ENCODE measurements around the gene TTC38.

TTC38 gene

DNA sequence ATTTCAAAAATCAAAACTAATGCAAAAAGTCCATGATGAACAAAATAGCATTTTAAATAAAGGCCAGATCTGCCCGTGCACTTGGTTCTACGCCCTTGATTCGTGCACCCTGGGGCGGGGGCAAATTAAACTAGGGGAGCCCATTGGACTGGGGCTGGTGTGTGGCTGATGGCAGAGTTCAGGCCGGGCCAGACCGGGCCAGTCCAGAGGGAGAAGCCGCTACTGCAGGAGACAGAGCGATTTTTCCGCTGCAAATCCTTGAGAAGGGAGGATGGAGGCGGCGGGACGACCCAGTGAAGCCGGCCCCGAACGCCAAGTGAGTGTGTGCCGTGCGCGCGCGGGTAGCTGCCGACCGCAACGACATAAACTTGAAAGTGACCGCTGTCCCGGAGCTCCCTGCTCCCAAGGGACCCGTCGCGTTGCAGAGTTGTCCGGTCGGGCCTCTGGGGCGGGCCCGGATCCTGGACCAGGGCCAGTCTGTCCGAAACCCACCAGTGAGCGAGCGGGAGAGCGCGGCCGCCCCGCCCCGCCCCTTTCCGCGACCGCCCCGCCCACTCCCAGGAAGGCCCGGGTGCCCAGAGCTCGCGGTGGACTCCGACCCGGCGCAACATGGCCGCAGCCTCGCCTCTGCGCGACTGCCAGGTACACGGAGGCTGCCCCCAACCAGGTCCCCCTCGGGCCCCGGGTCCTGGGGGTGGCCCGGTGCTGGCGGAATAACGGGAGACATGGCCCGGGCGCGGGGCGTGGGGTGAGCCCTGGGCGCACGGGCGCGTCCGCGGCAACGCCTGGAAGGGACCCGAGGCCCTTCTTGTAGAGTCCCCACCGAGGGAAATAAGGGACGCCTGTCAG lies at the start of gene TTC38:
TSS of gene TTC38 (plus strand) at position 578 of the 849 bp plus-strand sequence. CDS start at position 610, 32 bp downstream.
- peak; percentile 61 for DNase-seq

DNA sequence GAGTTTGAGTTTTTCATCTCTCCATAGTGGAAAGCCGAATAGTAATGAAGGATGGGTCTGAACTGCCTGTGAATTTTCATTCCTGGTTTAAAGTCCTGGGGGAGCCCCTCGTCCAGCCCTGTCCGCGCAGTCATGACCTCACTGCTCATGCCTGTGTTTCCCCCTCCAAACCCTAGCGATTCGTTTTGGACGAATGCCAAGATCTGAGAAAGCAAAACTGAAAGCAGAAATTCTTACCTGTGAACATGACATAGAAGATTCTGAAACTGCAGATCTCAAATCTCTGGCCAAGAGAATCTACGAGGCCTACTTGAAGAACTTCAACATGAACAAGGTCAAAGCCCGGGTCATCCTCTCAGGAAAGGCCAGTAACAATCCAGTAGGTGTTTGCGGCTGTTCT lies 48.2 kb upstream of the TTC38 start:
- DNase-seq: peak; percentile 33

- no peak for DNase-seq
Observed at GRCh38 chr22:46220921-46221320, 46.9 kb upstream of the TTC38 start.

DNA sequence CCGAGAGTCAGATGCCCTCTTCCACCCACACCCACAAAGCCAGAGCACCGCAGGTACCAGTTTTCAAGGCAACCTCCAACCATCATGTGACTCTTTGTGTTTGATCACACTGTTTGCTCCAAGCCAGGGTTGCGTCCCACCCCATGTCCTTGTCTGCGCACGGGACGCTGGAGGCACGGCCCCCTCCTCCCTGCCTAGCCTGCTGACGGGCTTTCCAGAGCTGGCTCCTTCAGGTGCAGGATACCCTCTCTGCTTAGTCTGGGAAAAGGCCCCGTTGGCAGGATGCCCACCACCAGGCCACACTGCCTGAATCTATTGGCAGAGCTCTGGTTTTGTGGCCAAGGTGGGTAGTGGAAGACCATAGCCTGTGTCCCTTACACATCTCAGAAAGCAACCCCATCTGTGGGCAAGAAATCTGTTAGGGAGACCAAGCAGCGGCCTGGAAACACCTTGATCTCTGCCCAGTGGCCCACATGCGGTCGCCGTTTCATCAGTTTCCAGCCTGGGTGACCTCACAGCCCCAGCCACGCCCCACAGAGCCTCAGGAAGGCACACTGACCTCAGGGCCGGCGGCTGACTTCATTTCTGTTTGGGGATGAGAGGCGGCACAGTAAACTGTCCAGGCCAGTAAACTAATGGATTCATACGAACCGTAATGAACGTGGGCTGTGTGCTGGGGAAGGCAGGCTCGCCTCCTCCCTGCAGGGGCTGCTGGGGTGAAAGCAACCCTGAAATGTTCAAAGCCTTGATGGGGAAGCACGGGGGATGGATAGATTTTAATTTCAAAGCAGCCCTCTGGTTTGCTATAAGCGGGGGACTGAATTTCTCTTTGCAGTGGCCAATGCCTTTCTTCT lies 43.5 kb upstream of the TTC38 start:
- DNase-seq: no peak

GRCh38 chr22:46224898-46225290 lies 42.9 kb upstream of the TTC38 start:
- DNase-seq: no peak

GRCh38 chr22:46225631-46226030 lies 42.2 kb upstream of the TTC38 start:
- no peak for DNase-seq

DNA sequence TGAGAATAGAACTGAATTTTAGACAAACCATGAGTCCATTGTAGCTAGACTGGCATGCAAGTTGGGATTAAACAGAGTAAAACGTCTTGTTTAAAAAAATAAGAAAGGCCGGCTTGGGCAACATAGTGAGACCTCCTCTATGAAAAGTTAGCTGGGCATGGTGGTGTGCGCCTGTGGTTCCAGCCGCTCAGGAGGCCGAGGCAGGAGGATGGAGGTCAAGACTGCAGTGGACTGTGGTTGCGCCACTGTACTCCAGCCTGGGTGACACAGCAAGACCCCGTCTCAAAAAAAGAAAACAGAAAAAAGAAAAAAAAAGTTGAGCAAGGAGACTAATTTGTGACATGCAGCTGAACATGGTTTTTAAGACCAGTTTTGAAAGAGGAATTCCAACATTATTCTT lies 41.2 kb upstream of the TTC38 start:
- no peak for DNase-seq

- DNase-seq: no peak
Observed at GRCh38 chr22:46229701-46230100, 38.1 kb upstream of the TTC38 start.

DNA sequence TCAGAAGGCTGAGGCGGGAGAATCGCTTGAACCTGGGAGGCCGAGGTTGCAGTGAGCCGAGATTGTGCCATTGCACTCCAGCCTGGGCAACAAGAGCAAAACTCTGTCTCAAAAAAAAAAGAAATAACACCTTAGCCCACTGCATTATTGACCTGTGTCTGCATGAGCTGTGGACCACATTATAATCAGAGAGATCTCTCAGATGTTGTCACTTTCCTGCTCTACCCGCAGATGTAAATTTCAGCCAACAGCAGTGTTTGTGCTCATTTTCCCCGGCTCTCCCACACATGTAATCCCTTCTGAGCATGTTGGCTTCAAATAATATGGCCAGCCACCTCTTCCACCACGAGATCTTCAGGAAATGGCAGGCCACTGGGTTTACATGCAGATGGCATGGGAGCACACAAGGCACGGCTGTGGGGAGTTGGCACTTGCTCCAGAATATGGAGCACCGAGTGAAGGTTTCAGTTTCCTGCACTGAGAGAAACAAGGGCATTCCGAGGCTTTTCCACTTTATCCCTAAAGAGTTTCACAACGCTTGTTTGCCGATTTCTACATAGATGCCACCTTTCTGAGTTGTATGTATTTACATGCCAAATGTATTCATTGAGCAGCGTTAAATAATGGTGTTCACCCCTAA lies 37.4 kb upstream of the TTC38 start:
- DNase-seq: no peak

DNA sequence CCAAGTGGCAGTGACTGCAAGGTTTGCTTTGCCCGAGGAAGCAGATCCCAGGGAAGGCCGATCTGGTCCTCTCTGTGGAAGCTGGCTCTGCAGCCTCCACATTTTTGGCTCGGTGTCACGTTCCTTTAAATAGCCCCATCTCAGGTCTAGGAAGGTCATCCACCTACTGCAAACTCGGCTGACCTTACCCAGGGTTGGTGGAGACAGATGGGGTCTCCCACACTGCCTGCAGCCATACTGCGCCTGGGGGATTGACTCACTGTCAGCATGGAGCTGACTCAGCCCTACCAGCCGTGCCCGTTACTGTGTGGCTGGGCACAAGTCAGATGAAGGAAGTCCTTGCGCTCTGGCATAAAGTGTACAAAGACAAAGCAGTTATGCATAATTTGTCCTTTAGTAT lies 34.6 kb upstream of the TTC38 start:
- DNase-seq: no peak

DNA sequence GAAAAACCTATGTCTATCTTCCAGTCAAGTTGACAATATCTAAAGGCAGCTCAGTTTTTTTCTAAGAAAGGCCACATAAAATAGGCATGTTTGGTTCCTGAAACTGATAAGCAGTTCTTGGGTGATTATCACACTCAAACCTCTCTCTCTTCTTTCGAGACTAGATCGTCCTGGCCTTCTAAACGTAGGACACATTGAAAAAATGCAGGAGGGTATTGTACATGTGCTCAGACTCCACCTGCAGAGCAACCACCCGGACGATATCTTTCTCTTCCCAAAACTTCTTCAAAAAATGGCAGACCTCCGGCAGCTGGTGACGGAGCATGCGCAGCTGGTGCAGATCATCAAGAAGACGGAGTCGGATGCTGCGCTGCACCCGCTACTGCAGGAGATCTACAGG lies 32.8 kb upstream of the TTC38 start:
- DNase-seq: no peak

GRCh38 chr22:46237453-46238124 lies 30.2 kb upstream of the TTC38 start:
- DNase-seq: no peak

GRCh38 chr22:46238541-46238940 lies 29.3 kb upstream of the TTC38 start:
- no peak for DNase-seq

DNA sequence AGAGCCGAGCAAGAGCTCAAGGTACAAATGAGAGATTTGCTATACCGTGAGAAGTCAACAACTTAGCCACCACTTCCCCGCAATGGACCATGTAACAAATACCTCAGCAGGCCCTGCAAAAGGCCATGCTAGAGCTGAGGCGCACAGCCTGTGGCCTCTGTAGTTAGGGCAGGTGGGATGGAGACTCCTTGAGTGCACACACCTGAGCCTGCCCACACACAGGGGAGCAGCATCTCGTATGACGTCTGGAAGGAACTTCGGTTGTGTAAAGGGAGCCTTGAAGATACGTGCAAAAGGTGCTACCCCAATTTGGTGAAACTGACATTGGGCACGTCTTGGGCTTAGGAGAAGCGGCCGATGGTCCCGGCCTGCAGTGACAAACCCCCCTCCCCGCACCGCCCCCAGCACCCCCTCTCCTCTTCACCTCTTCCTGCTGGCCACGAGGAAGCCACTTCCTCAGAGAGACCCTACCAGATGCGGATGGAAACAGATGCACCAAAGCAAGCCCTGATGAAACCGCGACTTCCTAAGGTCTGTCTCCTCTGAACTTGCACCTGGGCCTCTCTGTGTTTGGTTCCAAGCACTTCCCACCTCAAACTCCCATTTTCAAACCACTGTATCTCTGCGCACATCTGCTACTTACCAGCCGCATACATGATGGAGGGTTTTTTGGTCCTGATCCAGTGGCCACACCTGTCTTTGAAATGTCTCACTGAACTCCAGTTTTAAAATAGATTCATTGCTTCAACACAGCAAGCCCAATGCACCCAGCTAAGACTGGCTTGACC lies 28.4 kb upstream of the TTC38 start:
- peak; percentile 7 for DNase-seq

GRCh38 chr22:46240073-46240472 lies 27.7 kb upstream of the TTC38 start:
- no peak for DNase-seq

DNA sequence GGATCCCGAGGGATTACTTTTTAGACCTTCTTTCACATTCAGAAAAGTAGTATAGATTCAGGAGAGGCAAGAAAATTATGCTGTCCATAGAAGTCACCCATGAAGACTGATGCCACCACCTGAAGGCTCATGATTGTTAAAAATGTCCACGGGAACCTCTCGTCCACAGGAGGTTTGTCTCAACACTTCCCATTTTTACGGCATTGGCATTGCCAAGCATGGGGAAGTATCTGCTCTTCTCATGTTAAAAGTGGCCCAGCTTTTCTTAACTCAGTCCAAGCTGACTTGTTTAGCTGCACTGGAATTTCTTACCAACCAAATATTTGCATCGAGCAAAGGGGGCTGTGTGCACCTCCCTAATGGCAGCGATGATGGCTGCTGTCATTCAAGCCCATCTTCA lies 27.3 kb upstream of the TTC38 start:
- no peak for DNase-seq

GRCh38 chr22:46240907-46241306 lies 26.9 kb upstream of the TTC38 start:
- DNase-seq: no peak

GRCh38 chr22:46241396-46242007 lies 26.3 kb upstream of the TTC38 start:
- DNase-seq: no peak

- no peak for DNase-seq
Observed at GRCh38 chr22:46242076-46242475, 25.7 kb upstream of the TTC38 start.

GRCh38 chr22:46244771-46245170 lies 23.0 kb upstream of the TTC38 start:
- no peak for DNase-seq

- DNase-seq: no peak
Observed at GRCh38 chr22:46245511-46245910, 22.3 kb upstream of the TTC38 start.

DNA sequence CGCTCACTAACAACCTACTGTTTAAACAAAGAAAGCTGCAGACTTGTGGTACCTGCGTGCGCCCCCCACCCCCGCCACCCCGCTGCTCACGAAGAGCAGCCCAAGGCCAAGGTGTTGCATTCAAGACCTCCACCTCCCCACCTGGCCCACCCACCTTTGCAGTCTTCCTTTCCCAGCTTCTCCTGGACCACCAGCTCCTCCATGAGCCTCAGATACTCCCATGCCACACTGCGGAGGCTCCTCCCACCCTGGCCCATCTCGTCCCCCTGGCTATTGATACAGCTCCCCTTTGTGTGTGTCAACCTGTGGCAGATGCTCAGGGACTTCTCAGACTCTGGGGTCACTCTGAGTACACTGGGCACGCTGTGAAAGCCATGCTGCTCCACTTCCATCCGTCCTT lies 21.6 kb upstream of the TTC38 start:
- no peak for DNase-seq
